NT2/D1 (cell line): ENCODE measurements around the gene CD48.

ENCODE experiments used
- DNase-seq: peaks from one replicate; pipeline ENCODE4 v3.0.0-alpha.2; 2011; ENCODE audit warnings: low read depth, low spot score
- H3K27me3 ChIP-seq: 2 replicates; pipeline ENCODE4 v1.6.0; 2011; ENCODE audit warnings: mild to moderate bottlenecking; ENCODE audit not compliant: insufficient read length, insufficient read depth
- H3K36me3 ChIP-seq: 2 replicates; pipeline ENCODE4 v1.6.1; 2011; ENCODE audit warnings: mild to moderate bottlenecking, low read length, mixed read lengths; ENCODE audit not compliant: insufficient read depth, insufficient read length
- H3K4me1 ChIP-seq: 2 replicates; pipeline ENCODE4 v1.5.1; 2011; ENCODE audit not compliant: insufficient read depth, insufficient read length
- H3K4me3 ChIP-seq: 2 replicates; pipeline ENCODE4 v1.5.1; 2011; ENCODE audit warnings: low read depth; ENCODE audit not compliant: insufficient read length
- H3K9ac ChIP-seq: 2 replicates; pipeline ENCODE4 v1.6.0; 2011; ENCODE audit warnings: low read depth; ENCODE audit not compliant: insufficient read length
- H3K9me3 ChIP-seq: 2 replicates; pipeline ENCODE4 v1.5.1; 2011; ENCODE audit warnings: mild to moderate bottlenecking, low read length; ENCODE audit not compliant: insufficient read depth
- SUZ12 ChIP-seq: IDR thresholded peaks from 2 replicates; pipeline ENCODE4 v1.6.1; 2011; ENCODE audit not compliant: insufficient read length, insufficient read depth; ENCODE audit errors: extremely low read depth
- YY1 ChIP-seq: IDR thresholded peaks from 2 replicates; pipeline ENCODE4 v1.6.1; 2011; ENCODE audit not compliant: insufficient read length, insufficient read depth
- ZNF274 ChIP-seq: IDR thresholded peaks from 2 replicates; pipeline ENCODE4 v1.6.1; 2011; ENCODE audit warnings: mild to moderate bottlenecking, low read depth, low read length

Gene CD48

DNA sequence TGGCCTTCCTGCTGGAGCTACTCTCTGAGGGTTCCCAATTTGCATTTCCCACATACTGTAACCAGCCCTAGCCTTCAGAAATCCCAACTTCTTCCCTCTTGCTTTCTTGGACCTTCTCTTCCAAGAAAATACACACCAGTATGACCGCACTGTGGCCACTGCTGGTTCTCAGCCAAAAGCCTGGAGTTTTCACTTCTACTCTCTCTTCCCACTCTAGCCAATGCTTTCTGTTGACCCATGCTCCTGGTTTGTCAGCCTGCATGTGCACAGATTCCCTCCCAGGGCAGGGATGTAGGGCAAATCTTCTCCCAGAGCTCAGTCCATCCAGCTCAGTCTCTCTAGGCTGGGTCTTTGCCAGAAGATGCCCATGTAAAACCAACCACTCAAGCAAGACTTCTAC lies 65.4 kb downstream of the CD48 start:
- Histone ChIP-seq H3K36me3 (no peaks in the 10 kb centered on the region), H3K4me3 (no peak overlapping the region), H3K4me1 (no peaks in the 10 kb centered on the region), H3K9me3 (peaks cover 11% of the 10 kb centered on the region; the same call in 1 of the 2 replicates), H3K9ac (no peak overlapping the region), H3K27me3 (peaks cover 2% of the 10 kb centered on the region)
- no peak for DNase-seq
- TF ChIP-seq YY1 (no peak), ZNF274 (no peak), SUZ12 (no peak)

DNA sequence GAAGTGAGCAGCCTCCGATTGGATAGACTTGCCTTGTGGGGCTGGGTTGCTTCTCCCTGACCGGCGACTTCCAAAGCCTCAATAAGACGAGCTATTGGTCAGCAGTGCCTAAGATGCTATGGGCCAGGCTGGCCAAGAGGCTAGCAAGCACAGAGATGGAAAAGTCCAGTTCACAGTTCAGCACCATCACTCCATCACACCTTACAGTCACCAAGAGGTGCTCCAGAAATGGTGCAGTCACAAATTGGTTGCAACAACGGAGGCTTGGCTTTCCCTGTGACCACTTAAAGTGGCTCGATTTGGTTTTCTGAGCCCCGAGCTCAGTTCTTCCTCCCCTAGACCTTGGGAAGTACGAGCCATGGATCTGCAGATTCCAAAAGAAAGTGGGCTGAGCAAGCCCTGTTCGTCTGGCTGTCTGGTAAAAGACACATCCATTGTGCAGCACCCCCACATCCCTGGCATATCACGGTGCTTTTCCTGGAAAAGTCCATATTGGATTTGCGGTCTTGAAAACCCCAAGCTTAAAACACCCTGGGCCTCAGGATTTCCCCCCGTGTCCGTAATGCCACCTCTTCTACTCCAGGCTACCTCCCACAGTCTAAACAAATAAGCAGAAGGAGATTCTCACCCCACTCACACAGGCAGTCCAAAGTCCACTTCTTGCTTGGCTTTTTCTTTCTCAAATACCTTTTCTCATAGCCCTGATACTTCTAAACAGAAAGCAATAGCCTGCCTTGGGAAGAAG lies 66.1 kb downstream of the CD48 start:
- Histone ChIP-seq H3K4me1 (no peaks in the 10 kb centered on the region), H3K4me3 (no peak overlapping the region), H3K9ac (no peak overlapping the region), H3K9me3 (peaks cover 8% of the 10 kb centered on the region; the same call in 1 of the 2 replicates), H3K27me3 (peaks cover 2% of the 10 kb centered on the region), H3K36me3 (no peaks in the 10 kb centered on the region)
- no peak for DNase-seq
- no peak for TF ChIP-seq YY1
- no peak for TF ChIP-seq SUZ12
- no peak for TF ChIP-seq ZNF274

DNA sequence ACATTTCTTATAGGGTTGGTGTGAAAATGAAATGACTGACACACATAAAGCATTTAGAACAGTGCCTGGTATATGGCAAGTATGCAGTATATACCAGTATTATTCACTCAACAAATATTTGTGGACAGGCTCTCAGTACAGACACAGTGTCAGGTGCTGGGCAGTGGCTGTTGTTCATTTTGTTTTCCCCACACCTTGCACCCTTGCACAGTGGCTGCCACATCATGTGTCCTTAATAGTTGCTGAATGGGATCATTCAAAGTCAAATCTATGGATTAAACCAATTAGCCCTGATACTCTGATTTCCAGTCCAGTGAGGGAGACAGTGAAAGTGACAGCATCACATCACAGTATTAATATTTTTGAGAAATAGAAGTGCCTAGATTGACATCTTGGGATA lies 67.2 kb downstream of the CD48 start:
- H3K9me3 ChIP-seq = no peaks in the 10 kb centered on the region
- no peaks in the 10 kb centered on the region for H3K36me3 ChIP-seq
- no peaks in the 10 kb centered on the region for H3K4me1 ChIP-seq
- H3K4me3 ChIP-seq = no peak overlapping the region
- no peak overlapping the region for H3K9ac ChIP-seq
- H3K27me3 ChIP-seq = peaks cover 2% of the 10 kb centered on the region
- no peak for DNase-seq
- TF ChIP-seq ZNF274 (no peak), YY1 (no peak), SUZ12 (no peak)

DNA sequence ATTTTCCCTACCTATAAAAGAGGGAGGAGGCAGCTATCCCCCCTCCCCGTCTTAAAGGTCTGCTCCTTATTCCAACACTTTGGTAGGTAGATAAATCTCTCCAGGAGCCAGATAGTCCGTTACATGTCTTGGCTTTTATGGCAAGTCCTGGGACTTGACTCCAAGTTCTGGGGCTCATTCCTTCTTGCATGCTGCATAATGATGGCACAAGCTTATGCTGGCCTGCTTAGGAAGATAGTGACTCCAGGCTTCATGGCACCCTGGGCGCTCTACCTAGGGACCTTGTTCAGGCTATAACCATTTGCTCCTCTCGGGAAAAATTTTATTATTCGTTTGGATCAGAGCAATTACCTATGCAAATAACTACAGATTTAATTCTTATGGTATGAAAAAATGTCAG lies 68.5 kb downstream of the CD48 start:
- H3K9ac ChIP-seq = no peak overlapping the region
- peaks cover 2% of the 10 kb centered on the region for H3K27me3 ChIP-seq
- H3K4me3 ChIP-seq = no peak overlapping the region
- TF ChIP-seq ZNF274 (no peak), YY1 (no peak)
- H3K36me3 ChIP-seq = no peaks in the 10 kb centered on the region
- H3K4me1 ChIP-seq = no peaks in the 10 kb centered on the region
- no peaks in the 10 kb centered on the region for H3K9me3 ChIP-seq
- DNase-seq = no peak

DNA sequence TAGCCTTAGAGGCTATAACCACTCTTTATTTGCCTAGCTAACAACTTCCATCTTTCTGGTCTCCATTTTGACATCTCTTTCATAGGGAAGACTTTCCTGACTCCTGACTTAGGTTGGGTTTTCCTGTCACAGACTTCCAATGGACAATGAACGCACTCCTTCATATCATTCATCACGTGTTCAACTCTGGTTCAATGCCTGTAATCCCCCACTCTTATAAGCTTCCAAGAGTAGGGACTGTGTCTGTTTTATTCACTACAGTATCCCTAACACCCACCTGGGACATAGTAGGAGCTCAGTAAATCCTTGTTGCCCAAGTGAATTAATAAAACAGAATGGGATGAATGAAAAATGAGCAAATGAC lies 69.4 kb downstream of the CD48 start:
- Histone ChIP-seq H3K36me3 (no peaks in the 10 kb centered on the region), H3K4me1 (no peaks in the 10 kb centered on the region), H3K9me3 (no peaks in the 10 kb centered on the region), H3K9ac (no peak overlapping the region), H3K4me3 (no peak overlapping the region), H3K27me3 (no peaks in the 10 kb centered on the region)
- DNase-seq = no peak
- TF ChIP-seq YY1 (no peak), ZNF274 (no peak), SUZ12 (no peak)

DNA sequence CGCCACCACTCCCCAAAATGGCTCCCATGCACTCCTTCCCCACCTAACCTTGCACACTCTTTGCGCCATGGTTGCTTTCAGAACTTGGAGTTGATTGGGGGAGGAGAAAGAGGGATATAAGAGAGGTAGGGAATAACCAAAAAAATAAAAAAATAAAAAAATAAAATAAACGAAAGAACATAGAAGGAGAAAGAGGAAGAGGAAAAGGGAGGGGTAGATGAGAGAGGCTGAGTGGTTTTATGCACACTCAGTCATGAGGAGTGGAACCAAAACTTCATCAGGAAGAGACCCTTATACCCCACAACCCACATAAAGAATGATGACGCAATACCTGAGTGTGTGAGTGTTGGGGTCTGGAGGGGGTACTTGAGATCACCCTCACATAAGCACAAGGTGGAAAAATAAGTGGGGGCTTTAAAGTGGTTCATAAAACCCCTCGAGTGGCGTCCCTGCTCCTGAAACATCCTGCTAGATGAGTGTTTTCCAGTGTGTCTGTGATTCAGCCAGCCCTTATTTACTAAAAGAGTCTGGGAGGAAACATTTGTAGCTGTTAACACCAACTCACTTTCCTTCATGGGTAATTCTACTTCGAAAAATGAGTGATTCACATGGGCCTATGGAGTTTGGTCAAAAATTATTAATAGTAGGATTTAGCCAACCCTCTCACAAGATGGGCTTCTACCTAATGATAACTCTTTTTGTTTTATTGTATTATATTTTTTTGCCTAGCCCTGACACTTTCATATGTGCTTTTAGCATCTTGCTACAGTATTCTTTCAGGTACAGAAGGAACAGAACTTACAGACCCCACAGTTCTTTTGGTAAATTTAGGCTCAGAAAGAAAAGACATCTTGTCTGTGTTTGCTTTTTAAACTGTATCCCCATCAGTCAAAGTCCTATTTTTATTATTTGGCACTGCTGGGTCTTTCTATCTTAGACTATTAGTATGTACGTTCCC lies 70.0 kb downstream of the CD48 start:
- TF ChIP-seq SUZ12 (no peak), YY1 (no peak), ZNF274 (no peak)
- no peak overlapping the region for H3K4me3 ChIP-seq
- no peaks in the 10 kb centered on the region for H3K27me3 ChIP-seq
- H3K9ac ChIP-seq = no peak overlapping the region
- H3K4me1 ChIP-seq = no peaks in the 10 kb centered on the region
- no peaks in the 10 kb centered on the region for H3K9me3 ChIP-seq
- DNase-seq = no peak
- no peaks in the 10 kb centered on the region for H3K36me3 ChIP-seq

DNA sequence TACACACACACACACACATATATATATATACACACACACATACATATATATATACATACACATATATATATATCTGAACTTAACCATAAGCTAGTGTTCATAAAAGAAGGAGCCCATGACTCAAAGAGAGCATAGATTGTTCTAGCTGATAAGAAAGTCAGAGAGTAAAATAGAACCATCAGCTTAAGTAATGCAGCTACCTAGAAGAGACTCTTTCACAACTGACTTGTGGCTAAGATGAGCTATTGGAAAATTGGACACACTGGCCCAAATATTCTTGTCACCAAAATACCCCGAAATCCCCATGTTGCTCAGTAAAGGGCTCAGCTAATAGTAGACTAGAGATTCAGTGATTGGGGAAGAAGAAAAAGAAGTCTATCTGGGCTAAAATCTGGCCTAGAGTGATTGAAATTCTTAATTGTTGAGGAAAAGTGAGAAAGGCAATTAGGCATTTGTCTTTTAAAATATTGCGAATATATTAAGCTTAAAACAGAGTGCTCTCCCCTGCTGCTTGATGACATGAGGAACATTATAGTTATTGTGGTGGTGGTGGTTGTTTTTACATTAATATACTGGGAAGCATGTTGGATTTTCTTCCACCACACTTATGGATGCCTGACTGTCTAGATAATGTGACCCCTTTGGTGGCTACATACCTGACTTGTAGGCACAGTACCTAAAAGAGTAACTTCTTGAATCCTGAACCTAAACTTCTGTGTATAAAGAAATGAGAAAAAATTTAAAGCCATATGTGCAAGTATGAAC lies 71.1 kb downstream of the CD48 start:
- H3K4me1 ChIP-seq = peaks cover 6% of the 10 kb centered on the region
- no peaks in the 10 kb centered on the region for H3K9me3 ChIP-seq
- no peaks in the 10 kb centered on the region for H3K36me3 ChIP-seq
- no peaks in the 10 kb centered on the region for H3K27me3 ChIP-seq
- no peak overlapping the region for H3K9ac ChIP-seq
- no peak for DNase-seq
- no peak overlapping the region for H3K4me3 ChIP-seq
- no peak for TF ChIP-seq ZNF274
- TF ChIP-seq SUZ12 = no peak
- TF ChIP-seq YY1 = no peak
